Mucosa of rectum (tissue), 2 donors: Measurements from ENCODE around the gene LIPC.

ENCODE experiments used
- H3K27ac ChIP-seq, 2 donors: one replicate each; pipeline ENCODE4 v1.7.0; 2013; ENCODE audit warnings: inconsistent platforms in 2 of 2, low read depth in 2 of 2, low read length in 2 of 2
- H3K27me3 ChIP-seq, 2 donors: one replicate each; pipeline ENCODE4 v1.7.0; 2013; ENCODE audit warnings: low read length in 2 of 2; ENCODE audit not compliant: control insufficient read depth in 2 of 2, insufficient read depth in 2 of 2
- H3K36me3 ChIP-seq, 2 donors: one replicate each; pipeline ENCODE4 v1.7.0; 2013; ENCODE audit warnings: low read length in 2 of 2; ENCODE audit not compliant: control insufficient read depth in 2 of 2, insufficient read depth in 2 of 2
- H3K4me1 ChIP-seq, 2 donors: one replicate each; pipeline ENCODE4 v1.7.0; 2013; ENCODE audit warnings: low read length in 2 of 2, mild to moderate bottlenecking in 1 of 2; ENCODE audit not compliant: control insufficient read depth in 2 of 2, insufficient read depth in 2 of 2
- H3K4me3 ChIP-seq, 2 donors: one replicate each; pipeline ENCODE4 v1.7.0; 2013; ENCODE audit warnings: low read length in 2 of 2
- H3K9ac ChIP-seq, 2 donors: one replicate each; pipeline ENCODE4 v1.7.0; 2013; ENCODE audit warnings: low read length in 2 of 2, low read depth in 1 of 2, mild to moderate bottlenecking in 1 of 2
- H3K9me3 ChIP-seq, 2 donors: one replicate each; pipeline ENCODE4 v1.7.0; 2013; ENCODE audit warnings: low read length in 2 of 2; ENCODE audit not compliant: control insufficient read depth in 2 of 2
- donor health status: healthy.
- donor health status: Normal muscosa, but diverticular disease.

Gene LIPC

DNA sequence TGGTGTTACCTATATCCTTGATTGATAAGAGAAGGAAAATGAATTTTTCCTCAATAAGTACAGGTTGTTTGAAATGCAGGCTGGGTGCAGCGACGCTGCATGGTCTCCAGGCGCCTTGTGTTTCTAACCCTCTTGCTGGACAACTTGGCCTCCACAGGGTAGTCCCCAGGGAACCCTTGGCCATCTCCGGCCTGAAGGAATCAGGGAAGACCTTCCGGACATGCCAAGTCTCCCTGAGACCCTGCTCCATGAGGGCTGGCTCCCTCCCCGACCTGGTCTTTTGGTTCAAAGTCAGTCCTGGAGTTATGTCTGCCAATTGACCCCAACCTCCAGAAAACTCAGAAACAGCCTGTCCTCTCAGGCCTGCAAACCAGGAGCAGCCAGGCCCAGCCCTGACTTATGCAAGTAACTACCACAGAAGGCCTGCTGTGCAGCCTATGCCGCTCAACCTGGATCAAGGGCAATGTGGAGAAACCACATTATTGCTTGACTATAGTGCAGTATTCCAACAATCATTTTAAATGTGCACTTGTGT lies 98.3 kb downstream of the LIPC start:
- Histone ChIP-seq H3K4me1 (peaks cover 11 to 24% of the 10 kb centered on the region in 2 donors), H3K9me3 (no peaks in the 10 kb centered on the region), H3K4me3 (no peak overlapping the region), H3K27me3 (no peaks in the 10 kb centered on the region), H3K36me3 (no peaks in the 10 kb centered on the region), H3K27ac (no peak overlapping the region), H3K9ac (no peak overlapping the region)

- H3K9ac ChIP-seq: no peak overlapping the region
- H3K36me3 ChIP-seq: no peaks in the 10 kb centered on the region
- no peaks in the 10 kb centered on the region for H3K27me3 ChIP-seq
- H3K27ac ChIP-seq: no peak overlapping the region
- no peak overlapping the region for H3K4me3 ChIP-seq
- peaks cover 8 to 24% of the 10 kb centered on the region in 2 donors for H3K4me1 ChIP-seq
- no peaks in the 10 kb centered on the region for H3K9me3 ChIP-seq
Measured at GRCh38 chr15:58532126-58532525, 100.3 kb downstream of the LIPC start.

DNA sequence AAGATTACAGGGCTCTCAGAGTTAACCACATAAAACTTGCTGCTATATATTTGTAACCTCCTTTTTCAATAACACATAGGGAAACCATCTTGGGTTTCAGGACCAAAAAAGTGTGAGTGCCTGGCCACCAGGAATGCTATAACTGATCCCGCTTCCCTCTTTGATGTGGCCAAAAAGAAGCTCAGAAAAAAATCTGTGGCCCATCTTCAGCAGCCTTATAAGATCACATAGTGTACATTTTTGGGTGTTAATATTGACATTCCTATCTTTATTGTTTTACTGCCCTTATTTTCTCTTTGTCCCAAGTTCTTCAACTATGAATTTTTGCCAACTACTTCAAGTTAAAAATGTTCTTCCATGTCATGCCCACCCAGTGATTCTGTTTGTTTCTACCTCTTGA lies 102.8 kb downstream of the LIPC start:
- no peaks in the 10 kb centered on the region for H3K9me3 ChIP-seq
- no peak overlapping the region for H3K4me3 ChIP-seq
- no peak overlapping the region for H3K9ac ChIP-seq
- no peaks in the 10 kb centered on the region for H3K36me3 ChIP-seq
- no peak overlapping the region for H3K27ac ChIP-seq
- peaks cover 5 to 6% of the 10 kb centered on the region in 2 donors for H3K4me1 ChIP-seq
- no peaks in the 10 kb centered on the region for H3K27me3 ChIP-seq

DNA sequence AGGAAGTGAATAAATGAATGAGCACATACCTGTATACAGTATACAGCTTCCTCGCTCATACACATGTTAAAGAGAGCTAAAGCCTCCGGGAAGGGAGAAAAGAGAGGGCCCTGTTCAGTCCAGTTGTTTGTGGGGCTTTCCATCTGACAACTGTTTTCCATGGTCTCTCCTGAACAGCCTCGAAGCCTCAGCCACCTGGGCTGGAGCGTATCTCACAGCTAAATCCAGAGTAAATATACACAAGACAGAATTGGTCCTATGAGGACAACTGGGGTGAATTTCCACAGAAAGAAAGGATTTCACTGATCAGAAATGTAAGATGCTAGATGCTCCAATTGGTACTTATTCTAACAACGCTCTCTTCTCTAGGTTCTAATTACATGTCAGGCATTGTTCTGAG lies 103.5 kb downstream of the LIPC start:
- H3K36me3 ChIP-seq: no peaks in the 10 kb centered on the region
- no peak overlapping the region for H3K9ac ChIP-seq
- H3K4me3 ChIP-seq: no peak overlapping the region
- peaks cover 5 to 6% of the 10 kb centered on the region in 2 donors for H3K4me1 ChIP-seq
- H3K27ac ChIP-seq: no peak overlapping the region
- no peaks in the 10 kb centered on the region for H3K9me3 ChIP-seq
- H3K27me3 ChIP-seq: no peaks in the 10 kb centered on the region

- Histone ChIP-seq H3K9me3 (no peaks in the 10 kb centered on the region), H3K4me1 (peaks cover 5 to 6% of the 10 kb centered on the region in 2 donors), H3K4me3 (no peak overlapping the region), H3K36me3 (no peaks in the 10 kb centered on the region), H3K9ac (no peak overlapping the region), H3K27me3 (no peaks in the 10 kb centered on the region), H3K27ac (no peak overlapping the region)
Measured at GRCh38 chr15:58535894-58536293, 104.1 kb downstream of the LIPC start.

GRCh38 chr15:58536414-58536813 lies 104.6 kb downstream of the LIPC start:
- Histone ChIP-seq H3K27ac (no peak overlapping the region), H3K9me3 (no peaks in the 10 kb centered on the region), H3K9ac (no peak overlapping the region), H3K36me3 (no peaks in the 10 kb centered on the region), H3K4me3 (no peak overlapping the region), H3K27me3 (no peaks in the 10 kb centered on the region), H3K4me1 (peaks cover 5 to 6% of the 10 kb centered on the region in 2 donors)

- H3K27me3 ChIP-seq: no peaks in the 10 kb centered on the region
- no peaks in the 10 kb centered on the region for H3K9me3 ChIP-seq
- no peak overlapping the region for H3K9ac ChIP-seq
- no peak overlapping the region for H3K4me3 ChIP-seq
- peaks cover 5 to 6% of the 10 kb centered on the region in 2 donors for H3K4me1 ChIP-seq
- no peak overlapping the region for H3K27ac ChIP-seq
- no peaks in the 10 kb centered on the region for H3K36me3 ChIP-seq
Measured at GRCh38 chr15:58537033-58537432, 105.2 kb downstream of the LIPC start.

- H3K36me3 ChIP-seq: no peaks in the 10 kb centered on the region
- H3K9me3 ChIP-seq: no peaks in the 10 kb centered on the region
- no peak overlapping the region for H3K27ac ChIP-seq
- no peak overlapping the region for H3K4me3 ChIP-seq
- no peaks in the 10 kb centered on the region for H3K27me3 ChIP-seq
- H3K4me1 ChIP-seq: peaks cover 5 to 6% of the 10 kb centered on the region in 2 donors
- H3K9ac ChIP-seq: no peak overlapping the region
Measured at GRCh38 chr15:58538225-58538727, 106.5 kb downstream of the LIPC start.

DNA sequence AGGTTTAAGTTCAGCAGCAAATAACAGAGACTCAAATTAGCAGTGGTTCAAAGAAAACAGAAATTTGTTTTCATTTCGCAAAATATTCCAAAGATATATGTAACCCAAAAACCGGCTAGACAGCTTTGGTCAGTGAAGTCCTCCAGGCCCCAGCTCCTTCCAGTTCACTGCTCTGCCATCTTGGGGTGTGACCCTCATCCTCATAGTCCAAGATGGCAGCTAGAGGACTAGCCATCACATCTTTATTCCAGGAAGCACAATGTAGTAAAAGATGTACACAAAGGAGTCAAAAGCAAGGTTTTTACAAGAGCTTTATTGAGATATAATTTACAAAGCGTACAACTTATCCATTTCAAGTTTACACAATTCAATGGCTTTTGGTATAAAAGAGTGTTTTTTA lies 107.1 kb downstream of the LIPC start:
- no peak overlapping the region for H3K9ac ChIP-seq
- H3K27me3 ChIP-seq: no peaks in the 10 kb centered on the region
- no peaks in the 10 kb centered on the region for H3K36me3 ChIP-seq
- no peaks in the 10 kb centered on the region for H3K9me3 ChIP-seq
- H3K27ac ChIP-seq: no peak overlapping the region
- peaks cover 5 to 6% of the 10 kb centered on the region in 2 donors for H3K4me1 ChIP-seq
- H3K4me3 ChIP-seq: no peak overlapping the region

- no peak overlapping the region for H3K9ac ChIP-seq
- H3K36me3 ChIP-seq: no peaks in the 10 kb centered on the region
- no peak overlapping the region for H3K4me3 ChIP-seq
- no peaks in the 10 kb centered on the region for H3K9me3 ChIP-seq
- H3K27me3 ChIP-seq: no peaks in the 10 kb centered on the region
- H3K4me1 ChIP-seq: peaks cover under 1 to 4% of the 10 kb centered on the region in 2 donors
- no peak overlapping the region for H3K27ac ChIP-seq
Measured at GRCh38 chr15:58539548-58539947, 107.8 kb downstream of the LIPC start.
